ENCODE results near the gene HAVCR2.

Gene HAVCR2
- total RNA-seq, result 1.1 to 3.3 (median 1.8) reads per million in 3 experiments

- DNase-seq, result peak; percentile 52
These were observed at the start of gene HAVCR2 for GRCh38 chr5:157108976-157109375. TSS of gene HAVCR2 (minus strand) at chr5:157109044. CDS start at chr5:157108983, 61 bp downstream.

GRCh38 chr5:157157293-157157891 lies 48.5 kb upstream of the HAVCR2 start:
- no peak for DNase-seq

- no peak for DNase-seq
These were observed 46.5 kb upstream of the HAVCR2 start for GRCh38 chr5:157155297-157155696.

- no peak for DNase-seq
These were observed 42.2 kb upstream of the HAVCR2 start for GRCh38 chr5:157150995-157151394.

- peak; percentile 80 for DNase-seq
These were observed 40.1 kb upstream of the HAVCR2 start for GRCh38 chr5:157148734-157149615.

- no peak for DNase-seq
These were observed 34.5 kb upstream of the HAVCR2 start for GRCh38 chr5:157143127-157143971.

GRCh38 chr5:157142317-157143126 lies 33.7 kb upstream of the HAVCR2 start, which contains the start of gene MED7:
TSS of gene MED7 (minus strand) at chr5:157142865. CDS start at chr5:157139431, 3,434 bp downstream.
- DNase-seq, result peak; percentile 97

- DNase-seq, result no peak
These were observed 28.8 kb upstream of the HAVCR2 start for GRCh38 chr5:157137691-157138090.

GRCh38 chr5:157132281-157132612 lies 23.4 kb upstream of the HAVCR2 start:
- DNase-seq, result no peak

GRCh38 chr5:157130925-157131324 lies 22.1 kb upstream of the HAVCR2 start:
- DNase-seq, result no peak

- DNase-seq, result no peak
These were observed 12.9 kb upstream of the HAVCR2 start for GRCh38 chr5:157121709-157122108.

GRCh38 chr5:157120102-157120501 lies 11.3 kb upstream of the HAVCR2 start:
- no peak for DNase-seq

- no peak for DNase-seq
These were observed 7.7 kb upstream of the HAVCR2 start for GRCh38 chr5:157116483-157116954.

GRCh38 chr5:157115502-157115901 lies 6.7 kb upstream of the HAVCR2 start:
- no peak for DNase-seq

GRCh38 chr5:157115012-157115411 lies 6.2 kb upstream of the HAVCR2 start:
- DNase-seq, result no peak

- DNase-seq, result no peak
These were observed 4.2 kb upstream of the HAVCR2 start for GRCh38 chr5:157113002-157113401.

- DNase-seq, result peak; percentile 19
These were observed 900 bp upstream of the HAVCR2 start for GRCh38 chr5:157109744-157110143.

GRCh38 chr5:157107508-157107907 lies 1.3 kb downstream of the HAVCR2 start:
- no peak for DNase-seq

- DNase-seq, result no peak
These were observed 2.0 kb downstream of the HAVCR2 start for GRCh38 chr5:157106630-157107461.

GRCh38 chr5:157100140-157100679 lies 8.6 kb downstream of the HAVCR2 start:
- no peak for DNase-seq
